GM18870 (cell line): Measurements from ENCODE around the gene TMEM245.
"Not testable (repeated sequence)": the region's sequence is repeated elsewhere in the genome, so short reads cannot be mapped to it uniquely, and the experiment has no call there.

Experiments
- ATAC-seq: cut with Tn5 transposase; IDR thresholded peaks from one replicate; pipeline ENCODE4 v1.9.1; 2021; ENCODE audit warnings: moderate library complexity; ENCODE audit not compliant: unreplicated experiment

TMEM245 gene

GRCh38 chr9:109072133-109072692, 47.5 kb downstream of the TMEM245 start:
- no peak for ATAC-seq

GRCh38 chr9:109068764-109069163, 51.0 kb downstream of the TMEM245 start:
- no peak for ATAC-seq

DNA sequence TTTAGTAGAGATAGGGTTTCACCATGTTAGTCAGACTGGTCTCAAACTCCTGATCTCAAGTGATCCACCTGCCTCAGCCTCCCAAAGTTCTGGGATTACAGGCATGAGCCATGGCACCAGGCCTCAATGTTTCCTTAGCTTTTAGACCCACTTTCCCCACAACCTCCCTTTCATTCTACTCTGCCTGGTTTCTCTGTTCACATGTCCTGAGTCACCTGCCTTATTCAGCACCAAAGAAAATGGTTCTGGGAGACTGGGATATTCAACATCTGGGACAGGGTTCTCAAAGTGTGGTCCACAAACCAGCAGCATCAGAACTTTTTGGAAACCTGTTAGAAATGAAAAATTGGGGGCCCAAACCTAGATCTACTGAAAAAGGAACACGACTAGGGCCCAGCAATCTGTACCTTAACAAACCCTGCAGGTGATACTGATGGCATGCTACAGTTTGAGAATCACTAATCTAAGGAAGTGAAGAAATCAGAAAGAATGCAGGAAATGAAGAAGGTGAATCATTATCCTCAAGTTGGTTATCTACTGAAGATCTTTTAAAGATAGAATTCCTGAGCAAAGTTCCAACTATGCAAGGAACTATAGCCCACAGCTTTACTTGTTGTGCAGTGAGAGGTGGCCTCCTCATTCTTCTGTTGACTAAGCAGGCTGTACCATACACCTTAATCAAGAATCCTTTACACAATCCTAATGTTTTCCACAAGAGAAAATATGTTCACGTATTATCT, 54.6 kb downstream of the TMEM245 start:
- ATAC-seq: no peak

- no peak for ATAC-seq
Measured at GRCh38 chr9:109063760-109064159, 56.0 kb downstream of the TMEM245 start.

DNA sequence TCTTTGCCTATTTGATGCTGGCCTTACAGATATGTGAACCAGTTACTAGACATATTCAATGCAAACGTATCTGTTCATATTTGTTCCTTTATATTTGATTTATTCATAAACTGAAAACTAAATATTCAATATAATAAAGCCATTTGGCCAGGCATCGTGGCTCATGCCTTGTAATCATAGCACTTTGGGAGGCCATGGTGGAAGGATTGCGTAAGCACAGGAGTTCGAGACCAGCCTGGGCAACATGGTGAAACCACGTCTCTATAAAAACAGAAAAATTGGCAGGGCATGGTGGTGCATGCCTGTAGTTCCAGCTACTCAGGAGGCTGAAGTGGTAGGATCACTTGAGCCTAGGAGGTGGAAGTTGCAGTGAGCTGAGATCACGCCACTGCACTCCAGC, 57.2 kb downstream of the TMEM245 start:
- ATAC-seq: no peak

GRCh38 chr9:109060191-109060590, 59.6 kb downstream of the TMEM245 start:
- no peak for ATAC-seq

DNA sequence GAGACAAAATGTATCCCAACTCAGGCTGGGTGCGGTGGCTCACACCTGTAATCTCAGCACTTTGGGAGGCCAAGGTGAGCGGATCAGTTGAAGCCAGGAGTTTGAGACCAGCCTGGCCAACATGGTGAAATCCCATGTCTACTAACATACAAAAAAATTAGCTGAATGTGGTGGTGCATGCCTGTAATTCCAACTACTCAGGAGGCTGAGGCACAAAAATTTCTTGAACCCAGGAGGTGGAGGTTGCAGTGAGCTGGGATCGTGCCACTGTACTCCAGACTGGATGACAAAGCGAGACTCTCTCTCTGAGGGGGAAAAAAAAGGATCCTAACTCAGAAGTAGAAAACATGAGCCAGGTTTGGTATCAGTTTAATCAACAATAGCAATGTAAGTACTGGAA, 66.6 kb downstream of the TMEM245 start:
- ATAC-seq: not testable (repeated sequence)

- no peak for ATAC-seq
Measured at GRCh38 chr9:109052416-109052815, 67.3 kb downstream of the TMEM245 start.

- ATAC-seq: no peak
Measured at GRCh38 chr9:109051733-109052132, 68.0 kb downstream of the TMEM245 start.

DNA sequence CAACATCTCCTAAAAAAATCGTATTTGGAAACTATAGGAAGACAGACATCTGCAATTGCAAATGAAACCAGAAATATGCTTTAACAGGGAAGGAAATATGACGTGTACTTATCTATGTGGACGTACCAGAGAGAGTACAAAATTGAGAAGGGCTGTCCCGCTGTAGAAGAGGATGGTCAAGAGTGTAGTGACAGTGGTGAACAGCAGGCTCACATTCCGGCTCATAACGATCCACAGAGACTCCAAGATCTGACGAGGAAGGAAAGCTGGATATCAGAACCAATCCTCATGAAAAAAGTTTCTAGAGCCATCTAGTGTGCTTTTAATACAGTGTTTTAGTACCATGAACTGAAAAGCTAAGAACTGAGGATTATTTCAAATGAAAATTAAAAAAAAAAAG, 69.3 kb downstream of the TMEM245 start:
- ATAC-seq: no peak

- ATAC-seq: no peak
Measured at GRCh38 chr9:109048822-109049221, 70.9 kb downstream of the TMEM245 start.

GRCh38 chr9:109047259-109047658, 72.5 kb downstream of the TMEM245 start:
- no peak for ATAC-seq

DNA sequence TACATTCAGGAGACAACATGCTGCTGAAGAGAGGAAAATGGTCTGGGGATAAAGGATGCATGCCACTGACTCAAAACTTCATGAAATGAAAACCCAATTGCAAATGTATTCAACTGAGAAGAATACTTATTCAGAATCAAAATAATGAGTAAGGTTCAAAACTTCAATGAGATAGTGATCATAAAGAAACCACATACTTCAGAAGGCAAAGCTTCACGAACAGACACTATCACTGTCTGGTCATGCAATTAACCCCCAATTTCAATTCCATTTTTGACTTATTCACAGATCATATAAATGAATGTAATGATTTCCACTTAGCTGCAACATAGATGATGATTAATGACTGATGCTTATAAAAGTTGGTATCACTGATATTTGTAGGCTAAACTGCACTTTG, 73.4 kb downstream of the TMEM245 start:
- ATAC-seq: no peak

GRCh38 chr9:109043578-109043977, 76.2 kb downstream of the TMEM245 start:
- no peak for ATAC-seq

DNA sequence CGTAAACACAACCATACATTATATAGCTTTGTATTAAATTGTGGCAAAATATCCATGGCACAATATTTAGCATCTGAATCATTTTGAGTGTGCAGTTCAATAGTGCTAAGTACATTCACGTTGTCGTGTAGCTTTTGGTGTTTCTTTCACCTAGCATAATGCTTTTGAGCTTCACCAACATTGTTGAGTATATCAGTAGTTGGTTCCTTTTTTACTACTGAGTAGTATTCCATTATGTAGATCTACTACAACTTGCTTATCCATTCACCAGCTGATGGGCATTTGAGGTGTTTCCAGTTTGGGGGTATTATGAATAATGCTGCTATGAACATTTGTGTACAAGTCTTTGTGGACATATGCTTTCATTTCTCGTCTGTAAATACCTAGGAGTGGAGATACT, 79.2 kb downstream of the TMEM245 start:
- no peak for ATAC-seq

DNA sequence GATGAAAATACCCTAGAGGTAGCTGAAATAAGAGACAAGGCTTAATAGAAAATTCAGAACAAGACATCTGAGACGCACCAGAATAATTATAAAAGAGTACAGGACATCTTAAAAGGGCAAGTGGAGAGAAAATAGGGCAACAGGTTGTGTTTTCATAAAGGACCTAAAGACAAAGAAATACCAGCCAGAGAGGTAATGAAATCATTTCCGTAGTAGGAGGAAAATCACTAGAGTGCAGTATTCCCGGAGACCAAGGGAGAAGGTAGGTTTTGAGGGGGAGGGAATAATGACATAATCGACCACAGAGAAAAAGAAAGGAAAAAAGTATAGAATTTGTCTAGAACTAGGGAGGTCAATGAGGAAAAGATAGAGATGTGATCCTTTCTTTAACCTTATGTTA, 80.2 kb downstream of the TMEM245 start:
- no peak for ATAC-seq

GRCh38 chr9:109037946-109038715, 81.6 kb downstream of the TMEM245 start:
- ATAC-seq: no peak

- no peak for ATAC-seq
Measured at GRCh38 chr9:109036744-109037680, 82.7 kb downstream of the TMEM245 start.

GRCh38 chr9:109035684-109036423, 83.9 kb downstream of the TMEM245 start:
- ATAC-seq: no peak

DNA sequence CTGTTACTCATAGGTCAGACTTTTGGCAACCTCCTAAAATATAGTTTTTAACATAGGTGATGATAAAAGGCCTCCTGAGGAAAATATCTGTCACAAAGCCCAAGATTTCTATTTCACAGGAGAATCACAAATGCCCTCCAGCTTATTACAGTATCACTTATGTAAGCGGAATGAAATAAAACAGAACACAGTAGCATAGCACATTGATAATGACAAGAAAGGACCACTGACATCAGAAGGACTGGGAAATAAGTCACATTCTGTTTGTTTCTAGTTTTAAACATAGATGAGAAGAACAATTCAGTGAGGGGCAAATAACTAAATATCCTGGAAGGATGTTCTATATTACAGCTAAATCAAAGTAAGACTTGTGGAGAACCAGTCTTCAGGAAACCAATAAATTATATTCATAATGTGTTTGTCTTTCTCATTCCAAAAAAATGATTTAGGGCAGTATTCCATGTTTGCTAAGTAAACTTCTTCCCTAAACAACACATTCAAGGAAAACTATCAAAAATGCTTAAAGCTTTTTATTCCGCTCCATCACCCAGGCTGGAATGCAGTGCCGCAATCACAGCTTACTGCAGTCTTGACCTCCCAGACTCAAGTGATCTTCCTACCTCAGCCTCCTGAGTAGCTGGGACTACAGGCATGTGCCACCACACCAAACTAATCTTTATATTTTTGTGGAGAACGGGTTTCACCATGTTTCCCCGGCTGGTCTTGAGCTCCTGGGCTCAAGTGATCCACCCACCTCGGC, 85.6 kb downstream of the TMEM245 start:
- ATAC-seq: no peak
